Adrenal gland (tissue), 12 donors: Measurements from ENCODE around the gene TTC21B. TPM values are rescaled to one million over a fixed set of nuclear protein-coding genes. Genes with fewer than 3 reads are reported as not detected.

ENCODE experiments used
- DNase-seq, 7 donors: peaks; one replicate each; pipeline ENCODE4 v3.0.0-alpha.2; 2019 to 2020
- H3K27ac ChIP-seq, 5 donors: fragments of 200-600 bp; sonication (generic) in 4 of 5; 1 replicate in 3 of 5; 2 replicates in 2 of 5; pipeline versions ENCODE4 v1.5.1 to v1.8.0; 2016 to 2020; ENCODE audit warnings: mild to moderate bottlenecking in 1 of 5
- H3K27me3 ChIP-seq: fragments of 200-600 bp; 2 replicates; pipeline ENCODE4 v1.8.0; 2021
- H3K36me3 ChIP-seq, 2 donors: fragments of 200-600 bp; replicated peaks in 1 of 2; 1 replicate in 1 of 2; 2 replicates in 1 of 2; pipeline versions ENCODE4 v1.5.1 to v1.8.0; 2018 to 2022
- H3K4me1 ChIP-seq, 2 donors: fragments of 200-600 bp; replicated peaks in 1 of 2; 1 replicate in 1 of 2; 2 replicates in 1 of 2; pipeline versions ENCODE4 v1.5.1 to v1.8.0; 2018 to 2021
- H3K4me3 ChIP-seq, 4 donors: fragments of 200-600 bp; sonication (generic) in 3 of 4; one replicate each; pipeline ENCODE4 v1.5.1; 2016 to 2018
- H3K9me3 ChIP-seq, 3 donors: fragments of 200-600 bp; sonication (generic) in 1 of 3; replicated peaks in 1 of 3; 1 replicate in 2 of 3; 2 replicates in 1 of 3; pipeline versions ENCODE4 v1.5.1 to v1.8.0; 2016 to 2021
- CTCF ChIP-seq, 6 experiments: fragments of 450-650 bp in 4 of 6; fragments of 200-600 bp in 2 of 6; sonication (generic) in 1 of 6; IDR thresholded peaks; 1 replicate in 5 of 6; 2 replicates in 1 of 6; pipeline versions ENCODE4 v1.5.1 to v1.8.0; 2016 to 2021; ENCODE audit warnings: antibody characterized with exemption in 6 of 6, mild to moderate bottlenecking in 2 of 6, moderate library complexity in 1 of 6
- POLR2A ChIP-seq, 2 donors: fragments of 450-650 bp; IDR thresholded peaks; one replicate each; pipeline ENCODE4 v1.6.1; 2017; ENCODE audit warnings: antibody characterized with exemption in 2 of 2, mild to moderate bottlenecking in 2 of 2, moderate library complexity in 1 of 2
- WGBS, 4 donors: extraction: QIAGEN DNeasy Blood & Tissue Kit in 2 of 4; methylation state at CpG; one replicate each; pipeline versions ENCODE4 v1.1.5 to v1.1.7; 2013 to 2017; 5-methylcytosine and 5-hydroxymethylcytosine counted together
- intact Hi-C, 2 donors: fragments of 100-400 bp; cut with DNase I; formaldehyde crosslinking; loops; one replicate each; pipeline versions ENCODE4 v1.14.1 to v1.15.0; 2022 to 2023
- polyA plus RNA-seq, 3 donors: library from polyadenylated mRNA; stranded (reverse); fragments of 200-250 nt in 2 of 3; fragments of 350-450 nt in 1 of 3; fragmentation: Illumina TruSeq in 1 of 3; extraction: RNeasy Lipid Tissue Mini Kit (QIAGEN cat#74804) in 1 of 3; gene quantifications; one replicate each; pipeline ENCODE4 v1.2.3, GENCODE V29; 2013 to 2014
- total RNA-seq, 9 donors: library from RNA; depleted of rRNA in 4 of 9; stranded (reverse); fragments of >200 nt in 4 of 9; fragments of 120-200 nt in 1 of 9; fragmentation: NEBNext Ultra II Directional in 1 of 9; extraction: Animal tissue kit (Norgen Biotek cat#: 25700) in 1 of 9; gene quantifications; one replicate each; pipeline versions ENCODE4 v1.1.0 to v1.2.4, GENCODE V29; 2013 to 2023
- donor health status: healthy with polysubstance abuse.
- donor health status: Bipolar disorder and iron deficiency.
- donor health status: DM: yes; HTN: yes; CAD: no.
- donor health status: DM: no; HTN: no; CAD: no.
- donor health status: DM: no; HTN: no; CAD: no.
- donor health status: DM: yes; HTN: yes; CAD: no.

TTC21B gene
- total and polyA plus RNA-seq, 12 donors = 4.8 to 28.5 (median 10.0) TPM

GRCh38 chr2:165957030-165957675 lies 3.6 kb upstream of the TTC21B start:
- Histone ChIP-seq H3K9me3 (no peaks in the 10 kb centered on the region), H3K27ac (no peak overlapping the region), H3K4me3 (no peak overlapping the region), H3K4me1 (peaks cover 0 to 16% of the 10 kb centered on the region in 2 donors), H3K36me3 (no peaks in the 10 kb centered on the region), H3K27me3 (no peaks in the 10 kb centered on the region)
- 86 to 92% (median 90%) methylated on average over 11 to 60 of the region's 60 CpGs for WGBS, 4 donors
- TF ChIP-seq POLR2A (IDR thresholded peaks at IDR 0.05) = no peak
- no peak for TF ChIP-seq CTCF (IDR thresholded peaks at IDR 0.05)
- intact Hi-C loops = no loop called here
- no peak for DNase-seq

GRCh38 chr2:165953306-165953654 lies 296 bp downstream of the TTC21B start:
- H3K4me3 ChIP-seq = peak overlapping the region in 3 of 4 donors; percentile 40 to 72 (median 63)
- 0 to 1% (median 0%) methylated on average over 7 to 24 of the region's 24 CpGs for WGBS, 4 donors
- H3K36me3 ChIP-seq = no peaks in the 10 kb centered on the region
- H3K4me1 ChIP-seq = peaks cover 0 to 19% of the 10 kb centered on the region in 2 donors
- DNase-seq = peak in 1 of 7 donors; percentile 77
- H3K9me3 ChIP-seq = no peaks in the 10 kb centered on the region
- peak overlapping the region in 4 of 5 donors; percentile 65 to 90 (median 85) for H3K27ac ChIP-seq
- TF ChIP-seq CTCF (IDR thresholded peaks at IDR 0.05) (no peak), POLR2A (IDR thresholded peaks at IDR 0.05) (no peak)
- intact Hi-C loops = loop anchor here in 1 of 2 donors (5.0 kb wide), 1 partner anchor 174 kb away; the partner anchor contains the start of gene SCN1A
- H3K27me3 ChIP-seq = no peaks in the 10 kb centered on the region

GRCh38 chr2:165952741-165953211 lies 800 bp downstream of the TTC21B start:
- intact Hi-C loops = loop anchor here in 1 of 2 donors (5.0 kb wide), 1 partner anchor 175 kb away; the partner anchor contains the start of gene SCN1A
- TF ChIP-seq POLR2A (IDR thresholded peaks at IDR 0.05) (no peak), CTCF (IDR thresholded peaks at IDR 0.05) (no peak)
- no peaks in the 10 kb centered on the region for H3K27me3 ChIP-seq
- H3K36me3 ChIP-seq = no peaks in the 10 kb centered on the region
- H3K4me3 ChIP-seq = peak overlapping the region in 3 of 4 donors; percentile 40 to 72 (median 63)
- H3K4me1 ChIP-seq = peaks cover 0 to 19% of the 10 kb centered on the region in 2 donors
- 13 to 20% (median 18%) methylated on average over 4 of the region's 4 CpGs for WGBS, 4 donors
- no peak for DNase-seq
- peak overlapping the region in 2 of 5 donors; percentile 84 to 86 for H3K27ac ChIP-seq
- no peaks in the 10 kb centered on the region for H3K9me3 ChIP-seq

- no peak for DNase-seq
- Histone ChIP-seq H3K27ac (no peak overlapping the region), H3K4me3 (peak overlapping the region in 1 of 4 donors; percentile 72), H3K4me1 (peaks cover 0 to 19% of the 10 kb centered on the region in 2 donors), H3K36me3 (no peaks in the 10 kb centered on the region), H3K9me3 (no peaks in the 10 kb centered on the region), H3K27me3 (no peaks in the 10 kb centered on the region)
- intact Hi-C loops = loop anchor here in 1 of 2 donors (5.0 kb wide), 1 partner anchor 175 kb away; the partner anchor contains the start of gene SCN1A
- no peak for TF ChIP-seq POLR2A (IDR thresholded peaks at IDR 0.05)
- WGBS, 4 donors = 0 to 8% (median 1%) methylated on average over 1 of the region's 1 CpG
Measured at GRCh38 chr2:165952085-165952484, 1.5 kb downstream of the TTC21B start.
